ENCODE data around the gene CASZ1.

GRCh38 chr1:10644307-10645128 is 151.9 kb downstream of the CASZ1 start:
- TF ChIP-seq CEBPB (IDR thresholded peaks at IDR 0.05) (no peak), CHD4 (IDR thresholded peaks at IDR 0.05; ENCODE audit: borderline replicate concordance) (no peak), CTCF (IDR thresholded peaks at IDR 0.05) (no peak), POLR2AphosphoS2 (conservative IDR thresholded peaks at IDR 0.05; ENCODE audit: low read length) (no peak), REST (IDR thresholded peaks at IDR 0.05) (no peak), JUN (IDR thresholded peaks at IDR 0.05) (no peak), USF2 (IDR thresholded peaks at IDR 0.05) (no peak), EP300 (IDR thresholded peaks at IDR 0.05) (no peak), POLR2A (IDR thresholded peaks at IDR 0.05; ENCODE audit: low read length) (no peak), SMC3 (IDR thresholded peaks at IDR 0.05) (no peak), TP53 (CRISPR knock-in tag; IDR thresholded peaks at IDR 0.05) (no peak), PHF8 (IDR thresholded peaks at IDR 0.05; ENCODE audit: borderline replicate concordance, low read depth) (no peak), MAX (IDR thresholded peaks at IDR 0.05) (no peak)
